Colonic mucosa (tissue), 4 donors: ENCODE measurements around the gene UBAC2. TPM values are rescaled to one million over a fixed set of nuclear protein-coding genes. Genes with fewer than 3 reads are reported as not detected.
"Not testable (repeated sequence)": the region's sequence is repeated elsewhere in the genome, so short reads cannot be mapped to it uniquely, and the experiment has no call there.

ENCODE experiments used
- DNase-seq: peaks from one replicate; pipeline ENCODE4 v3.0.0-alpha.2; 2020
- H3K27ac ChIP-seq: fragments of 200-600 bp; one replicate; pipeline ENCODE4 v1.8.0; 2021
- H3K27me3 ChIP-seq: fragments of 200-600 bp; one replicate; pipeline ENCODE4 v1.8.0; 2021
- H3K36me3 ChIP-seq: fragments of 200-600 bp; one replicate; pipeline ENCODE4 v1.8.0; 2021
- H3K4me1 ChIP-seq: fragments of 200-600 bp; one replicate; pipeline ENCODE4 v1.8.0; 2021; ENCODE audit warnings: mild to moderate bottlenecking
- H3K4me3 ChIP-seq: fragments of 200-600 bp; one replicate; pipeline ENCODE4 v1.8.0; 2021
- H3K9ac ChIP-seq, 2 donors: one replicate each; pipeline ENCODE4 v1.7.0; 2013; ENCODE audit warnings: control low read depth in 2 of 2, low read depth in 2 of 2, low read length in 2 of 2
- H3K9me3 ChIP-seq: fragments of 200-600 bp; one replicate; pipeline ENCODE4 v1.8.0; 2021
- intact Hi-C: fragments of 100-400 bp; cut with DNase I; formaldehyde crosslinking; loops from one replicate; pipeline ENCODE4 v1.14.1; 2022
- total RNA-seq, 2 donors: library from RNA; stranded (reverse); fragmentation: NEBNext Ultra II Directional in 1 of 2; extraction: Animal tissue kit (Norgen Biotek cat#: 25700) in 1 of 2; gene quantifications; one replicate each; pipeline ENCODE4 v1.2.1, GENCODE V29; 2021
- TF ChIP-seq, protein P1 (sequence below): fragments of 200-600 bp; IDR thresholded peaks from one replicate; pipeline ENCODE4 v1.8.0; 2022; ENCODE audit warnings: antibody characterized with exemption, mild to moderate bottlenecking
- donor health status: healthy.
- donor health status: DM: no; HTN: no; CAD: no.
- donor health status: DM: no; HTN: no; CAD: no.

UBAC2 gene
- total RNA-seq, 2 donors from 2014 or later = 67.6 to 88.4 TPM

DNA sequence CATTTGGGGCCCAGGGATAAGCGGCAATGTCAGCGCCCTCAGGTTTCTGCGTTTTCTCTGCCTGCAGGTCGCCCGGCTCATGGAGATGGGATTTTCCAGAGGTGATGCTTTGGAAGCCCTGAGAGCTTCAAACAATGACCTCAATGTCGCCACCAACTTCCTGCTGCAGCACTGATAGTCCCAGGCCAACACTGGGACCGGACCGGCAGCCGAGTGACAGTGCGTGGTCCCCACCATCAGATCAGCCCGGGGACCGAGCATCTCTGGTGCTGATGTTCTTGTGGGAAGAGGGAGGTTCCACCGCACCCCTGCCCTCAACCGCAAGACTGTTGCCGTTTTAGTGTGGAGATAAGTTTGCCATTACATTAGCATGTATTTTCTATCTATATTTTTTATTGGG, 184.5 kb downstream of the UBAC2 start:
- Histone ChIP-seq H3K27ac (no peak overlapping the region), H3K9me3 (no peaks in the 10 kb centered on the region), H3K4me3 (no peak overlapping the region), H3K36me3 (no peaks in the 10 kb centered on the region), H3K4me1 (no peaks in the 10 kb centered on the region), H3K27me3 (no peaks in the 10 kb centered on the region), H3K9ac (no peak overlapping the region)
- TF ChIP-seq, protein P1, sequence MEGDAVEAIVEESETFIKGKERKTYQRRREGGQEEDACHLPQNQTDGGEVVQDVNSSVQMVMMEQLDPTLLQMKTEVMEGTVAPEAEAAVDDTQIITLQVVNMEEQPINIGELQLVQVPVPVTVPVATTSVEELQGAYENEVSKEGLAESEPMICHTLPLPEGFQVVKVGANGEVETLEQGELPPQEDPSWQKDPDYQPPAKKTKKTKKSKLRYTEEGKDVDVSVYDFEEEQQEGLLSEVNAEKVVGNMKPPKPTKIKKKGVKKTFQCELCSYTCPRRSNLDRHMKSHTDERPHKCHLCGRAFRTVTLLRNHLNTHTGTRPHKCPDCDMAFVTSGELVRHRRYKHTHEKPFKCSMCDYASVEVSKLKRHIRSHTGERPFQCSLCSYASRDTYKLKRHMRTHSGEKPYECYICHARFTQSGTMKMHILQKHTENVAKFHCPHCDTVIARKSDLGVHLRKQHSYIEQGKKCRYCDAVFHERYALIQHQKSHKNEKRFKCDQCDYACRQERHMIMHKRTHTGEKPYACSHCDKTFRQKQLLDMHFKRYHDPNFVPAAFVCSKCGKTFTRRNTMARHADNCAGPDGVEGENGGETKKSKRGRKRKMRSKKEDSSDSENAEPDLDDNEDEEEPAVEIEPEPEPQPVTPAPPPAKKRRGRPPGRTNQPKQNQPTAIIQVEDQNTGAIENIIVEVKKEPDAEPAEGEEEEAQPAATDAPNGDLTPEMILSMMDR = no peak
- no peak for DNase-seq
- intact Hi-C loops = no loop called here

GRCh38 chr13:99385940-99386339, 185.3 kb downstream of the UBAC2 start:
- H3K9ac ChIP-seq = no peak overlapping the region
- no peaks in the 10 kb centered on the region for H3K27me3 ChIP-seq
- no peak for DNase-seq
- intact Hi-C loops = no loop called here
- TF ChIP-seq, protein P1 = no peak
- no peaks in the 10 kb centered on the region for H3K9me3 ChIP-seq
- no peak overlapping the region for H3K27ac ChIP-seq
- H3K36me3 ChIP-seq = no peaks in the 10 kb centered on the region
- no peaks in the 10 kb centered on the region for H3K4me1 ChIP-seq
- H3K4me3 ChIP-seq = no peak overlapping the region

- intact Hi-C loops = no loop called here
- no peaks in the 10 kb centered on the region for H3K4me1 ChIP-seq
- TF ChIP-seq, protein P1 = no peak
- H3K9ac ChIP-seq = no peak overlapping the region
- H3K27me3 ChIP-seq = no peaks in the 10 kb centered on the region
- no peak overlapping the region for H3K4me3 ChIP-seq
- H3K9me3 ChIP-seq = no peaks in the 10 kb centered on the region
- no peak for DNase-seq
- H3K27ac ChIP-seq = no peak overlapping the region
- no peaks in the 10 kb centered on the region for H3K36me3 ChIP-seq
These were observed 185.8 kb downstream of the UBAC2 start for GRCh38 chr13:99386495-99386894.

GRCh38 chr13:99386911-99387788, 186.5 kb downstream of the UBAC2 start:
- H3K27me3 ChIP-seq = no peaks in the 10 kb centered on the region
- no peak overlapping the region for H3K4me3 ChIP-seq
- H3K36me3 ChIP-seq = no peaks in the 10 kb centered on the region
- TF ChIP-seq, protein P1 = peak; percentile 42
- DNase-seq = peak; percentile 70
- no peak overlapping the region for H3K9ac ChIP-seq
- H3K27ac ChIP-seq = no peak overlapping the region
- intact Hi-C loops = loop anchor here (1.0 kb wide), 1 partner anchor 50 kb away; no protein-coding TSS in a partner anchor
- H3K4me1 ChIP-seq = no peaks in the 10 kb centered on the region
- H3K9me3 ChIP-seq = no peaks in the 10 kb centered on the region

- Histone ChIP-seq H3K27ac (no peak overlapping the region), H3K4me3 (no peak overlapping the region), H3K36me3 (no peaks in the 10 kb centered on the region), H3K27me3 (no peaks in the 10 kb centered on the region), H3K9ac (no peak overlapping the region), H3K9me3 (no peaks in the 10 kb centered on the region), H3K4me1 (no peaks in the 10 kb centered on the region)
- TF ChIP-seq, protein P1 = no peak
- intact Hi-C loops = no loop called here
- peak; percentile 6 for DNase-seq
These were observed 187.8 kb downstream of the UBAC2 start for GRCh38 chr13:99388334-99388923.

- H3K4me3 ChIP-seq, H3K4me1 ChIP-seq, H3K36me3 ChIP-seq, intact Hi-C loops, H3K9me3 ChIP-seq, H3K27me3 ChIP-seq, H3K9ac ChIP-seq, DNase-seq, H3K27ac ChIP-seq: not testable (repeated sequence)
These were observed 188.4 kb downstream of the UBAC2 start for GRCh38 chr13:99389094-99389493.
